Ramos (cell line): ENCODE results near the gene CDC42EP5.

Source experiments
- in situ Hi-C: fragments of 300-500 bp; cut with MboI; formaldehyde crosslinking; loops from one replicate; pipeline ENCODE4 v1.14.3; 2022; ENCODE audit warnings: low sequenced_read_pairs; ENCODE audit not compliant: unreplicated experiment

Gene CDC42EP5

DNA sequence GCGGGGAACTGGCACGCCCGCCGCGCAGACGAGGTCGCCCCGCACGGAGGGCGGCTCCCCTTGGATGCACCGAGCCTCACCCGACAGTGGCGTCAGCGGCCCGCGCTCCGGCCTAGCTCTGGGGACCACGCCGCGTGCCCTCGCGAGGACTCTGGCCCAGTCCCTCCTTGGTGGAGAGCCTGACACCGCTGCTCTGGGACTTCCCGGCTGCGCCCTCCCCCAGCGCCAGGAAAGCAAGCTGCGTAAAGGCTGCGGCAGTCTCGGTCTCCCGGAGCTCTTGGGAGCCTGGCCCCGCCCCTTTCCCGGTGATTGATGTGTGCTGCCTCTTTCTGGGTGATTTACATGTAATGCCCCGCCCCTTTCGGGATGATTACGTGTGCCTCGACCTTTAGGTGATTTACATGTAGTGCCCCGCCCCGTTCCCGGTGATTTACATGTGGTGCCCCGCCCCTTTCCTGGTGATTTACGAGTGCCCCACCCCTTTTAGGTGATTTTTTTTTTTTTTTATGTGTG lies 9.5 kb downstream of the CDC42EP5 start, which contains the start of gene LENG9:
Gene LENG9 (minus strand): TSS at position 248 of the 513 bp plus-strand sequence. CDS start 252 bp downstream, outside the sequence.
- in situ Hi-C loops: no loop called here

DNA sequence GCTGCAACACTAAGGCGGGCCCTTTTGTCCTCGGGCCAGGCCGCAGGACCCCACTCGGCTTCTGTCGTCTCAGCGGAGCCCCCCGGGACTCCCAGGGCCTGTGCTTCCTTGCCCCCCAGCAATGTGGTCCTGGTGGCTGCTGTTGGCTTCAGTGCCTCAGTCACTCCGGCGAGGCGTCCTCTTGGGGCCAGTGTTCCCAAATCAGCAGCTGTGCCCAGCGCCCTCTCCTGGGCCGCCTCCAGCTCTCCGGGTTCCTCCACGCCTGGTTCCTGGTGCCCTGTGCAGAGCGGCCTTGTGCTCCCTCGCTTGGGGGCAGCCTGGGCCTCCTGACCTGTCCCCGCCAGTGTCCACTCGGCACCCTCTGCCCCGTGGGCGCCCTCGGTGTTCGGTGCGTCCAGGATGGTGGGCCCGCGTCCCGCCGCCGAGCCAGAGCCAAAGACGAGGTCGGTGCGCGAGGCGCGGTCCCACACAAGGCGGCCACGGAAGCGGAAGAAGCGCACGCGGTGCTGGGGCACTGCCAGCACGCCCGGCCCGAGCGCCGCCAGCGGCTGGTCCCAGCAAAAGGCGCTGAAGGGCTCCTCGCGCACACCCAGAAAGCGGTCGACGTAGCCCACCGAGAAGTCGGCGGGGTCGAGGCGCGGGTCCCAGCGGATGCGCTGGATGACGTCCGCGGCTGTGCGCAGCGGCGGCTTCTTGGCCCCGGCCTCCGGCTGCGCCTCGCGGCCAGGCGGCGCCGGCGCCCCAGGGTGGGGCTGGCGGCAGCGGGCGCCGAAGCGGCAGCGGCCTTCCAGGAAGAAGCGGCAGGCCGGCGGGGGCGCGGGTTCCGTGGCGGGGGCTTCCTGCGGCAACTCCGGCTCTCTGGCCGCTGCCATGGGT lies 10.2 kb downstream of the CDC42EP5 start:
- in situ Hi-C loops: no loop called here

DNA sequence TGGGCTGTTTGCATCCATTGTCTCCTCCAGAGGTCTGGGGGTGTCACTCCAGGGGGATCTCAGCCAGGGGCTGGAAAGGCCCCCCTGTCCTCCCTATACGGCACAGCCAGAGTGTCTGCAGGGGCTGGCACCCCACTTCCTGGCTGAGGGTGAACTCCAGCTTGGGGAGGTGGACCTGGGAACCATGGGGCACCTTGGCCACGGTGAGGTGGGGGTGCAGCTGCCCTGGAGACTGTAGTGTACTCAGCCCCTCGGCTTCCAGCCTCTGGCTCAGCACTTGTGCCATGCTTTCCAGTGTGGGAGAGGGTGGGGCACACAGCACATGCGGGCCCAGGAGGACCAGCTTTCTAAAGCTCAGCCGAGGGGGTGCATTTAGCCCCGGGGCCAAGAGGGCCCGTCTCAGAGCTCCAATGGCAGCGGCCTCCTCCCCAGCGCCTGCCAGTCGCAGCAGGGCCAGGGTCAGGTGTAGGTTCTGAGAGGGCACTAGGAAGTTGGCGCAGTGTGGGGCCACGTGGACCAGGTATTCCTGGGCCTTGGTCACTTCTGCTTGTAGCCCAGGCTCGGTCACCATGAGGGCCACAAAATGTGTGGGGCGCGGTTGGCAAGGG lies 10.9 kb downstream of the CDC42EP5 start:
- in situ Hi-C loops: no loop called here

DNA sequence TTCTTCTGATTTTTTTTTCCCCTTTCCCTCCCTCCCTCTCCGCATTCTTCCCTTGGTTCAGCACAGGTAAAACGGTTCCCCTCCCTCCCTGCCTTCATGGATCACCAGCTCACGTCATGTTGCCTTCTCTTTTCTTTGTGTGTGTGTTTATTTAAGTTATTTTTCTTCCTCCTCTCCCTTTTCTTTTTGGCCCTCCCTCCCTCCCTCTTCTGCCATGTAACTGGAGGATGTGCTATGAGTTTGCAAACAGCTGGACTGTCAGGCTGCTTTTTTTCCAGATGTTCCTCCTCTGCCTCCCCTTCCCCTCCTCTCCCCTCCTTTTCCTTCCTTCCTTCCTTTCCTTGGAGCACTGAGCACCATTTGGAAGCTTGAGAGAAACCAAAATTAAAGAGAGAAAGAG lies 11.5 kb downstream of the CDC42EP5 start:
- in situ Hi-C loops: no loop called here

DNA sequence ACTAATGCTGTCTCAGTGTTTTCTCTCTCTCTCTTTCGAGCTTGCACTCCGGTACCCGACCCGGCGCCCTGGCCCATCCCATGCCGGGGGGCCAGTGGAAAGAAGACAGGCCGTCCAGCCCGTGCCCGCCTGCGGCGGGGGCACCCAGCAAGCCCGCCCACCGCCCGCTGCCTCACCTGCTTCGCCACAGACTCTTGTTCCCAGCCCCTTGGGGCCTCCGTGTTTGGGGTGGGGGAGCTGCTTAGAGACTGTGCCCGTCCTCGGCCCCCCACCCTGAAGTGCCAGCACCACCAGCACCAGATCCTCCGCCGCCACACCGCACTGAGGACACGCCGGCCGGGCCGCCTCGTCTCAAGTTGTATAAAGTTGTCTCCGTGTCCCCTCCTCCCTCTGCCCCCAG lies 11.9 kb downstream of the CDC42EP5 start:
- in situ Hi-C loops: no loop called here

DNA sequence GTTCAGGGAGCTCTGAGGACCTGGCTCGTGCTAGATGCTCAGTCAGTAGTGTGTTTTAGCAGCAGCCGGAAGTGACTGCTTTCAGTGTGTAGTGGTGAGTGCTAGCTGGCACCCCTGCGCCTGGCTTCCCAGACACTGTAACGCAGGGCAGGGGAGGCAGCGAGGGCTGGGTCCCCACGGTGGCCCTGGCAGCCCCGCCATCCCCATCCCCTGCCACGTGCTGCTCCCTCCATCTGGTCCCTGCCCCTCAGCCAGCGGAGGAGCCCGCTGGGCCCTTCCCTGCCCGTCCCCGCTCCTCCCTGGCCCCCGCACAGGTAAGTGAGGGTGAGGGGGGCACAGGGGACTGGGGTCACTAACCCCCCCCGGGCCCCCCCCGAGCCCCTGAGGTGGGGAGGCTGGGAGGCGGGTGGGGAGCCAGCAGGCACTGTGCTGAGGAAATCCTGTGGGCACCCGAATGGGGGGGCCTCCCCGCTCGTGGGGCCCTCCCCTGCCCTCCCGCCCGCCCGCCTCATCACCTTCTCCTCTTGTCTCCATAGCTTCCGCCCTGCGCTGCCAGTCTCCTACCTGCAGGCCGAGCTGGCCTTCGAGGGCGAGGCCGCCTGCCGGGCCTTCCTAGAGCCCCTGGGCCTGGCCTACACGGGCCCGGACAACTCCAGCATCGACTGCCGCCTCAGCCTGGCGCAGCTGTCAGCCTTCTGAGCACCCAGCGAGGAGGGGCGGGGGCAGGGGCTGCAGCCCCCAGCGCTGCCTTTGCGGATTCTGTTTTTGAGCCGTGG lies 12.7 kb downstream of the CDC42EP5 start:
- in situ Hi-C loops: no loop called here

DNA sequence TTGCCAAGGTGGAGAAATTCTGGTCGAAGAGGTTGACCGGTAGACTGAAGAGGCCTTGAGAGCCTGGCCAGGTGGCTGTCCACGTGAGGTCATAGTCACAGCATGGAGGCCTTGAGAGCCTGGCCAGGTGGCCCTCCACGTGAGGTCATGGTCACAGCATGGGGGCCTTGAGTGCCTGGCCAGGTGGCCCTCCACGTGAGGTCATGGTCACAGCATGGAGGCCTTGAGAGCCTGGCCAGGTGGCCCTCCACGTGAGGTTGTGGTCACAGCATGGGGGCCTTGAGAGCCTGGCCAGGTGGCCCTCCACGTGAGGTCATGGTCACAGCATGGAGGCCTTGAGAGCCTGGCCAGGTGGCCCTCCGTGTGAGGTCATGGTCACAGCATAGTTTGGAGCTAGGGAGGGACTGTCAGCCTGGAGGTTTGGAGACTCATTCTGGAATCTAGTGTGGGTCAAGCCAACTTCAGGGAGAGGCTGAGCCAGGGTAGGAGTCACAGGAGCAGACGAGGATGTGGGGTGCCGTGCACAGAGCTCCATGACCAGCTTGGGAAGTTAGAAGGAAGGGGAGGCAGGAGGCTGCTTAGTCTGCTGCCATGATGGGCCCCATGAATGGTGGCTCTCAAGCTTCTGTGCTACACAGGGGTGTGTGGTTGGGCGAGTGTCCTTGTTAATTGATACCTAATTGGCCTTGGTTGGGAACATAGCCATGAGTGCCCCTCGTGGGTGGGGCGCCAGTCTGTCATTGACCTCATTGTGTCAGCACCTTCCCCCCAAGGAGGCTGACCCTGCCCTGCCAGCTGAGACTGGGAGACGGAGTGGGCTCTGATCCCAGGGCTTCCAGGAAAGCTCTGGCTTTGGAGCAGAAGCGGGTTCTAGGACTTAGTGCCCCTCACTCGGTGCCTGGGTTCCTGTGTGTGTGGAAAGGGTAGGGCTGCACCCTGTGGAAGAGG lies 13.5 kb downstream of the CDC42EP5 start:
- in situ Hi-C loops: no loop called here

DNA sequence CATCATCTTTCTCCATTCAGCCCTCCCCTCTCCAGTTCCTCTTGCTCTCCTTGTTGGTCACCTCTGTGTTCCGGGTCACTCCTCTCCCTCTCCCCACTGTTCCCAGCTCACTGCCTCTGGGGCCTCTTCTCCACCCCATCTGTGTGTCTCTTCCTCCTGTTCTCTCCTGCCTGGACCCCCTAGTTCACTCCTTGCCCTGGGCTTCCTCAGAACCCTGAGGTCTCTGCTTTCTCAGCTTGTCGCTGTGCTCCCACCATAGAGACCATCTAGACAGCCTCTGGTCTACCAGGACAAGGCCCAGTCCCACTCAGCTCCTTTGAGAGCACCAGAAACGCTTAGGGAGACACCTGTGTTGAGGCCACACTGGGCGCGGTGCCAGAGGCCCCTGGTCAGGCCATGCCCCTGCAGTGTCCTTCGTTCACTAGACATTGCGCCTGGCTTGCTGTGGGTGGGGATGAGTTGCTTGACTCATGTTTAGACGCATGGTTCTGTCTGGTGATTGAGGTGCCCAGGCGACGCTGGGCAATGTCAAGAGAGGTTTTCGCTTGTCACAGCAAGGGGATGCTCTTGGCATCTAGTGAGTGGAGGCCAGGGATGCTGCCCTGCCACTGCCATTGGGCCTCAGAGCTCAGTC lies 14.3 kb downstream of the CDC42EP5 start:
- in situ Hi-C loops: no loop called here

DNA sequence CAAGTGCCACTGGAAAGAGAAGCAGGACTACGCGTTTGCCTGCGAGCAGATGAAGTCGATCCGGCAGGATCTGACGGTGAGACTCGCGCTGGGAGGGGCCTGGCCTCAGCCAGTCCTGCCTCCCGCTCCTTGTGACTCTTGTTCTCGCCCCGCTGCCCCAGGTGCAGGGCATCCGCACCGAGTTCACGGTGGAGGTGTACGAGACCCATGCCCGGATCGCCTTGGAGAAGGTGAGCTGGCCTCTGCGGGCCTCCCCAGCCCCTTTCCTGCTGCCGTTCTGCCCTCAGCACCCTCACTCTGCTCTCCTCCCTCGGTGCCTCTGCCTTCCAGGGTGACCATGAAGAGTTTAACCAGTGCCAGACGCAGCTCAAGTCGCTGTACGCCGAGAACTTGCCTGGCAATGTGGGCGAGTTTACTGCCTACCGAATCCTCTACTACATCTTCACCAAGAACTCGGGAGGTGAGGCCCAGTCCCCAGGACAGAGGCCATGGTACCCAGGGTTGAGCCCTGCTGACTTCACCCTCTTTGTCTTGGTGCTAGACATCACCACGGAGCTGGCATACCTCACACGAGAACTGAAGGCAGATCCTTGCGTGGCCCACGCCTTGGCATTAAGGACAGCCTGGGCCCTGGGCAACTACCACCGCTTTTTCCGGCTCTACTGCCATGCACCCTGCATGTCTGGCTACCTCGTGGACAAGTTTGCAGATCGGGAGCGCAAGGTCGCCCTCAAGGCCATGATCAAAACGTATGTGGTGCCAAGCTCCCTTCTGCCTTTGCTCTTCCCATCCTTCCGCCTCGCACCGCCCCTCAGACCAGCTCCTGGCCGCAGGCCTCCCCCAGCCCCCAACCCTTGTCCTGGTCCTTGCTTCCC lies 15.1 kb downstream of the CDC42EP5 start:
- in situ Hi-C loops: no loop called here

DNA sequence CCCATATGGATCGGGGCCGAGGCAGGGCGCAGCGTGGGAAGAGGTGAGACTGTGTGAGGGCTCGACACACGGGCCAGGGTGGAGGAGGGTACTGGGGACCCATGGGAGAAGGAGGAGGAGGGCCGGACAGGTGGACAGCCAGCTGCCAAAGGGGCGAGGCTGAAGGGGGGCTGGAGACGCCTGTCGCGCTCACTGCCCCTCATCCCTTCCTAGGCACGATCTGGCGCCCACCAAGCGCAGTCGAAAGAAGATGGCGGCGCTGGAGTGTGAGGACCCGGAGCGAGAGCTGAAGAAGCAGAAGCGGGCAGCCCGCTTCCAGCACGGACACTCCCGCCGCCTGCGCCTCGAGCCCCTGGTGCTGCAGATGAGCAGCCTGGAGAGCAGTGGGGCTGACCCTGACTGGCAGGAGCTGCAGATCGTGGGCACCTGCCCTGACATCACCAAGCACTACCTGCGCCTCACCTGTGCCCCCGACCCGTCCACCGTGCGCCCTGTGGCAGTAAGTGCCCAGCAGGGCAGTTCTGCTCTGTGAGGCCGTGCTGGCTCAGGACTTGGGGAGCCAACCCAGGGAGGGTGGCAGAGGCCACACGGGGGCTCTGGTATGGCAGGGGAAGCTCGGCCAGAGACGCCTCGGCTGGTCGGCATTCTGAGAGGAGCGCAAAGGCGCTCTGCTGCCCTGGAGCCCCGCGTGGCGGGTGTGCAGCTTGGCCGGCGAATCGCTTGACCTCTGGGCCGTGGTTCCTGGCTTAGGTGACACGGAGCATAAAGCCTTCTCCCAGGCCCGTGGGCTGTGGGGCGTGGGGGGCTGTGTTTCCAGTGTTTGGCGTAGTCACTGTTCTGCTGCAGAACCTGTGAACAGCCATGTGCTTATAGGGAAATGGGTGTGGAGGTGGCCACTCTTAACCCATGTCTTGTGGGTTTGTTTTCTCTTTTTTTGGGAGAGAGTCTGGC lies 16.4 kb downstream of the CDC42EP5 start:
- in situ Hi-C loops: no loop called here

DNA sequence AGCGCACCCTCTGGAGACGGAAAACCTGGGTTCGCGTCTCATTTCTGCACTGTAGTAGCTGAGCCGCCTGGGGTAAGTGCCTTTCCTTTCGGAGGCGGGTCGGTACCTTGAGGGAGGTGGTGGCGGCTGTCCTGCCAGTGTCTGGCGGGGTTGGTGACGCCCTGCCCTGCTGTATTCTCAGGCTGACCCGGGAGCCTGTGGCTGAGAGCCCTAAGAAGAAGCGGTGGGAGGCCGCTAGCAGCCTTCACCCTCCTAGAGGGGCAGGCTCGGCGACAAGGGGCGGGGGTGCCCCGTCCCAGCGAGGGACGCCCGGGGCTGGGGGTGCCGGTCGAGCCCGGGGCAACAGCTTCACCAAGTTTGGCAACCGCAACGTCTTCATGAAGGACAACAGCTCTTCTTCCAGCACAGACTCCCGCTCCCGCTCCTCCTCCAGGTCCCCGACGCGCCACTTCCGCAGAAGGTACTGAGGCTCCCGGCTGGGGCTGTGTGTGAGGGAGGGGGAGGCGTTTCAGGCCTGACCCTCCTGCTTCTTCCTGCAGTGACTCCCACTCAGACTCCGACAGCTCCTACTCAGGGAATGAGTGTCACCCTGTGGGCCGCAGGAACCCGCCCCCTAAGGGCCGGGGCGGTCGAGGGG lies 17.2 kb downstream of the CDC42EP5 start:
- in situ Hi-C loops: no loop called here

DNA sequence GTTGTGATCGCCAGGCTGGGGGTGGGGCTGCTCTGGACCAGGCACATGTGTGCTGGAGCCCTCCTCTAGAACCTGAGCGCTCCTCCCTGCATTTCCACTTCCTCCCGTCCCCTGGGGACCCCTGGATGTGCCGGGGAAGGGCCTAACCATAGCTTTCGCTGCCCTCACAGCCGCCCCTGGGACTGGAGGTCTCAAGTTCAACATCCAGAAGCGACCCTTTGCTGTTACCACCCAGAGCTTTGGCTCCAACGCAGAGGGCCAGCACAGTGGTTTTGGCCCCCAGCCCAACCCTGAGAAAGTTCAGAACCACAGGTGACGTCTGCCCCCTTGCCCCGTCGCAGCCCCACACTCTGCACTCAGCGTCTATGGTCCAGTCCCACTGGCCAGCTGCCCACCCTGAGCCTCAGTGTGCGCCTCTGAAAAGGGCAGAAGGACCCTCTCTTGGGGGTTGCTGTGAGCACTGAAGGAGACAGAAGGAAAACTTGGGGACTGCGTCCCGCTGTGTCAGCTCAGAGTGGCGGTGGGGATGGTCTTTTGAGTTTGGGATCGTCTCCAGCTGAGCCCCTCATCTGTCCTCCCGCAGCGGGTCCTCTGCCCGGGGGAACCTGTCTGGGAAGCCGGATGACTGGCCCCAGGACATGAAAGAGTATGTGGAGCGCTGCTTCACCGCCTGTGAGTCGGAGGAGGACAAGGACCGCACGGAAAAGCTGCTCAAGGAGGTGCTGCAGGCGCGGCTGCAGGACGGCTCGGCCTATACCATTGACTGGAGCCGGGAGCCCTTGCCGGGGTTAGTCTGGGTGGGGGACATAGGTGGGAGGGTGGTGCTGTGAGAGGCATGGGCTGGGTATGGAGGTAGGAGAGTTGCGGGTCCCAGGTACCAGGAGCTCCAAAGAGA lies 18.1 kb downstream of the CDC42EP5 start:
- in situ Hi-C loops: no loop called here

DNA sequence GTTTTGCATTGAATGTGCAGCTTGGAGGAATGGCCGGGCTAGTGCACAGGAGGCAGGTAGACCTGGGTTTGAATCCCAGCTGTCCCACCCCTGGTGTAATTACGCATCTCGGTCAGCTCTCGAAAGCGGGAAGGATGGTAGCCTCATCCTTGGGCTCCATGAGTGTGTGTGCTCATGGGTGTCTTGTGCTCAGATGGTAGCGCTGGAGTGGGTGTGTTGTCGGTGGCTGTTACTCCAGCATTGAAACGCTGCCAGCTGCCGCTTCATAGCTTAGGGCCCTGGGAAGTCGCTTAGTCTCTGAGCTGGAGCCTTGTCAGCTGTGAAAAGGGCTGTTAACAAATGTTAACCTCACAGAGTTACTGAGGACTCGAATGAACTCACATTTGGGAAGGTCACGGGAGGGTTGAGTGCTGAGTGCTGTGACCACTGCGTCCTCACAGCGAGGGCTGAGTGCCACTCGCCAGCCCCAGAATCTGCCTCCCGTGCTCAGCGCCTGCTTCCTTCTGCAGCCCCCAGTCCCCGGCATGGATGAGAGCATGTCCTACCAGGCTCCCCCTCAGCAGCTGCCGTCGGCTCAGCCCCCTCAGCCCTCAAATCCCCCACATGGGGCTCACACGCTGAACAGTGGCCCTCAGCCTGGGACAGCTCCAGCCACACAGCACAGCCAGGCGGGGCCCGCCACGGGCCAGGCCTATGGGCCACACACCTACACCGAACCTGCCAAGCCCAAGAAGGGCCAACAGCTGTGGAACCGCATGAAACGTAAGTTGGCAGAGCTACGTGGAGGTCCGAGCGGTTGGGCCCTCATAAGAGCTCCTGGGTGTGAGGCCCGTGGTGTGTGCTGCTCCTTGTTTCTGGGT lies 18.9 kb downstream of the CDC42EP5 start:
- in situ Hi-C loops: no loop called here

DNA sequence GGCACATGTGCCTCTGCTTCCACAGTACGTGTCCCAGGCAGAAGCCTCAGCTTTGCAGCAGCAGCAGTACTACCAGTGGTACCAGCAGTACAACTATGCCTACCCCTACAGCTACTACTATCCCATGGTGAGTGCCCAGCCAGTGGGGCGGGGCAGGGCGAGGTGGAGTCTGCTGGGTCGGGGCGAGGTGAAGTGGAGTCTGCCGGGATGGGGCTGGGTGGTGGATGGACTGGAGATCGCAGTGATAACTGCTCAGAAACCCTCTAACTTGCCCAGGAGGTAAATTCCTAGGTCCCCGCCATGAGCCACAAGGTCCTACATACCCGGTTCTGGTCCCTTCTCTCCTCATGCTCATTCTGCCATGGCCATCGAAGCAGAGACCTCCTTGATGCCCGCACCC lies 20.5 kb downstream of the CDC42EP5 start:
- in situ Hi-C loops: no loop called here

DNA sequence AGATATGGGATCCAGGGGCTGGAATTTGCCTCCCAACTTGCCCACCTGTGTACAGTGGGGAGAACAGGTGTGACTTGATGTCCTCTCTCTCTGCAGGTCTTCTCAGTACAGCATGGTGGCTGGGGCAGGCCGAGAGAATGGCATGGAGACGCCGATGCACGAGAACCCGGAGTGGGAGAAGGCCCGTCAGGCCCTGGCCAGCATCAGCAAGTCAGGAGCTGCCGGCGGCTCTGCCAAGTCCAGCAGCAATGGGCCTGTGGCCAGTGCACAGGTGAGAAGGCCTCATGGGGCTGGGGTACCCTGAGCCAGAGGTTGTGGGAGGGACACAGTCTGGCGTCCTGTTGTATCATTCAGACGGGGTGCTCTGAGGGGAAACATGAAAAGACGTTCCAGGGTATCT lies 21.1 kb downstream of the CDC42EP5 start:
- in situ Hi-C loops: no loop called here
